ENCODE results near the gene RAB11A. TPM values are rescaled to one million over a fixed set of nuclear protein-coding genes. Genes with fewer than 3 reads are reported as not detected.

Gene RAB11A
- total and polyA plus RNA-seq, 2 of the 13 experiments (the other 11 are each of a cell fraction or from before 2014, with no cell fraction given) = 161 to 162 TPM

DNA sequence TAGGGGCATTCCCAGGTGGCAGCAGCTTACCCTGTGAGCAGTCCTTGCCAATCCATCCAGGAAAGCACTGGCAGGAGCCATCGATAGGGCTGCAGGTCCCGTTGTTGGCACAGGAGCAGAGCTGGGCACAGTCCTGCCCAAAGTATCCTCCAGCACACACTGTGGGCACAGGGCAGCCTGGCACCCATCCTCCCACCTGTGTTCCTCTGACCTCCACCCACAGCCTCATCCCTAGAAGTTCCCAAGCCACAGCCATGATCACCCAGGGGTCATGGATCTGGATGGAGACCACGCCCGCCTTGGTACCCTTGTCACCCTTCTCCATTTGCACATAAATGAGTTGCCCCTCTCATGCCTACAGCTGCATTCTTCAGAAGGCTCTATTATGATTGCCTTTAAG lies 48.6 kb downstream of the RAB11A start:
- BruUV-seq (replicated peaks) = no TSS peak
- H3K36me3 ChIP-seq (replicated peaks in 1 of 2; ENCODE audit: control insufficient read depth in 1 of 2, insufficient read depth in 2 of 2, low read length in 2 of 2) = no peaks in the 10 kb centered on the region
- ATAC-seq = no peak
- ChIA-PET POLR2A (no interaction called here), CTCF (ENCODE audit: low intra/inter-chr PET ratio, low total read pairs) (interaction anchor here (1.3 kb wide), 1 partner anchor 167 kb away, joined by 4 read pairs; no protein-coding TSS in a partner anchor)
- H4K20me1 ChIP-seq (ENCODE audit: insufficient read depth, low read length) = no peaks in the 10 kb centered on the region
- no peak overlapping the region for H3K9ac ChIP-seq (ENCODE audit: insufficient read depth, low read depth, low read length)
- no peaks in the 10 kb centered on the region for H3K9me3 ChIP-seq (ENCODE audit: low read length)
- WGBS (ENCODE audit: low lambda C conversion rate) = 100% methylated on average over 2 of the region's 4 CpGs
- no peak overlapping the region for H3K4me2 ChIP-seq (ENCODE audit: low read depth, low read length)
- TF ChIP-seq ZNF264 (CRISPR knock-in tag; IDR thresholded peaks at IDR 0.05) = no peak
- TF ChIP-seq ATF1 (CRISPR knock-in tag; IDR thresholded peaks at IDR 0.05) = no peak
- TF ChIP-seq, protein P1, sequence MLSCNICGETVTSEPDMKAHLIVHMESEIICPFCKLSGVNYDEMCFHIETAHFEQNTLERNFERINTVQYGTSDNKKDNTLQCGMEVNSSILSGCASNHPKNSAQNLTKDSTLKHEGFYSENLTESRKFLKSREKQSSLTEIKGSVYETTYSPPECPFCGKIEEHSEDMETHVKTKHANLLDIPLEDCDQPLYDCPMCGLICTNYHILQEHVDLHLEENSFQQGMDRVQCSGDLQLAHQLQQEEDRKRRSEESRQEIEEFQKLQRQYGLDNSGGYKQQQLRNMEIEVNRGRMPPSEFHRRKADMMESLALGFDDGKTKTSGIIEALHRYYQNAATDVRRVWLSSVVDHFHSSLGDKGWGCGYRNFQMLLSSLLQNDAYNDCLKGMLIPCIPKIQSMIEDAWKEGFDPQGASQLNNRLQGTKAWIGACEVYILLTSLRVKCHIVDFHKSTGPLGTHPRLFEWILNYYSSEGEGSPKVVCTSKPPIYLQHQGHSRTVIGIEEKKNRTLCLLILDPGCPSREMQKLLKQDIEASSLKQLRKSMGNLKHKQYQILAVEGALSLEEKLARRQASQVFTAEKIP (CRISPR knock-in tag; IDR thresholded peaks at IDR 0.05; ENCODE audit: borderline replicate concordance) = no peak
- no peak for TF ChIP-seq NFKBIZ (CRISPR knock-in tag; IDR thresholded peaks at IDR 0.05)
- TF ChIP-seq GZF1 (CRISPR knock-in tag; IDR thresholded peaks at IDR 0.05) = no peak
- TF ChIP-seq, protein P2, sequence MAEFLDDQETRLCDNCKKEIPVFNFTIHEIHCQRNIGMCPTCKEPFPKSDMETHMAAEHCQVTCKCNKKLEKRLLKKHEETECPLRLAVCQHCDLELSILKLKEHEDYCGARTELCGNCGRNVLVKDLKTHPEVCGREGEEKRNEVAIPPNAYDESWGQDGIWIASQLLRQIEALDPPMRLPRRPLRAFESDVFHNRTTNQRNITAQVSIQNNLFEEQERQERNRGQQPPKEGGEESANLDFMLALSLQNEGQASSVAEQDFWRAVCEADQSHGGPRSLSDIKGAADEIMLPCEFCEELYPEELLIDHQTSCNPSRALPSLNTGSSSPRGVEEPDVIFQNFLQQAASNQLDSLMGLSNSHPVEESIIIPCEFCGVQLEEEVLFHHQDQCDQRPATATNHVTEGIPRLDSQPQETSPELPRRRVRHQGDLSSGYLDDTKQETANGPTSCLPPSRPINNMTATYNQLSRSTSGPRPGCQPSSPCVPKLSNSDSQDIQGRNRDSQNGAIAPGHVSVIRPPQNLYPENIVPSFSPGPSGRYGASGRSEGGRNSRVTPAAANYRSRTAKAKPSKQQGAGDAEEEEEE (CRISPR knock-in tag; IDR thresholded peaks at IDR 0.05; ENCODE audit: borderline replicate concordance) = no peak
- TF ChIP-seq ZNF850 (CRISPR knock-in tag; conservative IDR thresholded peaks at IDR 0.05) = no peak
- intact Hi-C loops (cut with micrococcal nuclease; ENCODE audit: unreplicated experiment) = loop anchor here (5.0 to 10.0 kb wide), 2 partner anchors 167 to 274 kb away; no protein-coding TSS in a partner anchor
- FAIRE-seq = no peak
- H3K27me3 ChIP-seq (ENCODE audit: control insufficient read depth in 1 of 2, insufficient read depth in 2 of 2, low read length in 2 of 2) = no peaks in the 10 kb centered on the region
- peaks cover 15% of the 10 kb centered on the region for H3K4me1 ChIP-seq (ENCODE audit: insufficient read depth, low read length)
- no peaks in the 10 kb centered on the region for H3K79me2 ChIP-seq (ENCODE audit: insufficient read depth, low read length)
- no peak overlapping the region for H2AFZ ChIP-seq (ENCODE audit: low read length)
- H3K27ac ChIP-seq (ENCODE audit: extremely low read length, insufficient read depth, low read length) = no peak overlapping the region
- in situ Hi-C loops (cut with HindIII; ENCODE audit: extremely low pct_ligation_motif_present, low pct_unique_long_range_greater_than_20kb) = no loop called here
- no peak overlapping the region for H3K4me3 ChIP-seq (replicated peaks in 1 of 3; ENCODE audit: insufficient read depth in 1 of 3, low read depth in 2 of 3, low read length in 3 of 3)
- DNase-seq (ENCODE audit: low spot score) = no peak

All from HepG2 (cell line).